WTC11 (cell line): ENCODE measurements around the gene COX6B1.

Experiments
- ATF2 ChIP-seq: sonication (generic); formaldehyde crosslinking; IDR thresholded peaks from 2 replicates; pipeline ENCODE4 v1.8.1; 2022; ENCODE audit warnings: low read depth, missing genetic modification reagents, borderline replicate concordance
- GRHL2 ChIP-seq: fragments of 250-450 bp; sonication (Bioruptor Pico); IDR thresholded peaks from 2 replicates; pipeline ENCODE4 v1.8.0; 2022; ENCODE audit warnings: mild to moderate bottlenecking, moderate library complexity; ENCODE audit not compliant: insufficient replicate concordance, severe bottlenecking
- ZNF121 ChIP-seq: sonication (generic); formaldehyde crosslinking; IDR thresholded peaks from 2 replicates; pipeline ENCODE4 v1.8.0; 2023; ENCODE audit warnings: missing genetic modification reagents
- ZNF416 ChIP-seq: fragments of 250-450 bp; sonication (Bioruptor Pico); IDR thresholded peaks from 2 replicates; pipeline ENCODE4 v1.9.0; 2021; ENCODE audit warnings: mild to moderate bottlenecking, inconsistent platforms
- TF ChIP-seq, protein P1 (sequence below): fragments of 200-600 bp; IDR thresholded peaks from 2 replicates; pipeline ENCODE4 v1.8.0; 2022; ENCODE audit warnings: antibody characterized with exemption
- TF ChIP-seq, protein P2 (sequence below): fragments of 250-450 bp; sonication (Bioruptor Pico); IDR thresholded peaks from 2 replicates; pipeline ENCODE4 v1.9.0; 2021; ENCODE audit warnings: mild to moderate bottlenecking
- TF ChIP-seq, protein P3 (sequence below): sonication (generic); formaldehyde crosslinking; IDR thresholded peaks from 2 replicates; pipeline ENCODE4 v1.8.1; 2023; ENCODE audit warnings: mild to moderate bottlenecking, missing genetic modification reagents, moderate library complexity

DNA sequence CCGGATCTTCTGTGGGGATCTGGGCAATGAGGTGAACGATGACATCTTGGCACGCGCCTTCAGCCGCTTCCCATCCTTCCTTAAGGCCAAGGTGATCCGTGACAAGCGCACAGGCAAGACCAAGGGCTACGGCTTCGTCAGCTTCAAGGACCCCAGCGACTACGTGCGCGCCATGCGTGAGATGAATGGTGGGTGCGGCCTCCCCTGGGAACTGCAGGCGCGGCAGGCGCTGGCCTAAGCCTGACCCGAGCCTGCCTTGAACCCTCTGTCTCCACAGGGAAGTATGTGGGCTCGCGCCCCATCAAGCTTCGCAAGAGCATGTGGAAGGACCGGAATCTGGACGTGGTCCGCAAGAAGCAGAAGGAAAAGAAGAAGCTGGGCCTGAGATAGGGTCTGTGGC, 11.0 kb upstream of the COX6B1 start:
- TF ChIP-seq ZNF416 (CRISPR knock-in tag) (no peak), GRHL2 (CRISPR knock-in tag) (no peak), ATF2 (CRISPR knock-in tag) (no peak), ZNF121 (CRISPR knock-in tag) (no peak)
- TF ChIP-seq, protein P1, sequence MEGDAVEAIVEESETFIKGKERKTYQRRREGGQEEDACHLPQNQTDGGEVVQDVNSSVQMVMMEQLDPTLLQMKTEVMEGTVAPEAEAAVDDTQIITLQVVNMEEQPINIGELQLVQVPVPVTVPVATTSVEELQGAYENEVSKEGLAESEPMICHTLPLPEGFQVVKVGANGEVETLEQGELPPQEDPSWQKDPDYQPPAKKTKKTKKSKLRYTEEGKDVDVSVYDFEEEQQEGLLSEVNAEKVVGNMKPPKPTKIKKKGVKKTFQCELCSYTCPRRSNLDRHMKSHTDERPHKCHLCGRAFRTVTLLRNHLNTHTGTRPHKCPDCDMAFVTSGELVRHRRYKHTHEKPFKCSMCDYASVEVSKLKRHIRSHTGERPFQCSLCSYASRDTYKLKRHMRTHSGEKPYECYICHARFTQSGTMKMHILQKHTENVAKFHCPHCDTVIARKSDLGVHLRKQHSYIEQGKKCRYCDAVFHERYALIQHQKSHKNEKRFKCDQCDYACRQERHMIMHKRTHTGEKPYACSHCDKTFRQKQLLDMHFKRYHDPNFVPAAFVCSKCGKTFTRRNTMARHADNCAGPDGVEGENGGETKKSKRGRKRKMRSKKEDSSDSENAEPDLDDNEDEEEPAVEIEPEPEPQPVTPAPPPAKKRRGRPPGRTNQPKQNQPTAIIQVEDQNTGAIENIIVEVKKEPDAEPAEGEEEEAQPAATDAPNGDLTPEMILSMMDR = no peak
- TF ChIP-seq, protein P2, sequence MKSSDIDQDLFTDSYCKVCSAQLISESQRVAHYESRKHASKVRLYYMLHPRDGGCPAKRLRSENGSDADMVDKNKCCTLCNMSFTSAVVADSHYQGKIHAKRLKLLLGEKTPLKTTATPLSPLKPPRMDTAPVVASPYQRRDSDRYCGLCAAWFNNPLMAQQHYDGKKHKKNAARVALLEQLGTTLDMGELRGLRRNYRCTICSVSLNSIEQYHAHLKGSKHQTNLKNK (CRISPR knock-in tag) = no peak
- TF ChIP-seq, protein P3, sequence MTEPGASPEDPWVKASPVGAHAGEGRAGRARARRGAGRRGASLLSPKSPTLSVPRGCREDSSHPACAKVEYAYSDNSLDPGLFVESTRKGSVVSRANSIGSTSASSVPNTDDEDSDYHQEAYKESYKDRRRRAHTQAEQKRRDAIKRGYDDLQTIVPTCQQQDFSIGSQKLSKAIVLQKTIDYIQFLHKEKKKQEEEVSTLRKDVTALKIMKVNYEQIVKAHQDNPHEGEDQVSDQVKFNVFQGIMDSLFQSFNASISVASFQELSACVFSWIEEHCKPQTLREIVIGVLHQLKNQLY (CRISPR knock-in tag) = no peak
